Vagina (tissue), 2 donors: ENCODE data around the gene AGBL4. TPM values are rescaled to one million over a fixed set of nuclear protein-coding genes. Genes with fewer than 3 reads are reported as not detected.

Experiments
- DNase-seq, 2 donors: peaks; one replicate each; pipeline ENCODE4 v3.0.0-alpha.2; 2017; ENCODE audit errors: extremely low spot score in 2 of 2
- H3K27ac ChIP-seq: fragments of 200-600 bp; sonication (generic); one replicate; pipeline ENCODE4 v1.5.1; 2019
- H3K27me3 ChIP-seq: fragments of 200-600 bp; sonication (generic); one replicate; pipeline ENCODE4 v1.5.1; 2019
- H3K36me3 ChIP-seq, 2 donors: fragments of 200-600 bp; sonication (generic); one replicate each; pipeline ENCODE4 v1.5.1; 2017 to 2019
- H3K4me1 ChIP-seq: fragments of 200-600 bp; sonication (generic); one replicate; pipeline ENCODE4 v1.5.1; 2019
- H3K4me3 ChIP-seq, 2 donors: fragments of 200-600 bp; sonication (generic); 1 replicate in 1 of 2; 2 replicates in 1 of 2; pipeline ENCODE4 v1.5.1; 2016 to 2019
- H3K9me3 ChIP-seq: fragments of 200-600 bp; sonication (generic); one replicate; pipeline ENCODE4 v1.5.1; 2019
- CTCF ChIP-seq, 3 experiments: fragments of 450-650 bp in 2 of 3; fragments of 200-600 bp in 1 of 3; sonication (generic) in 1 of 3; IDR thresholded peaks; one replicate each; pipeline ENCODE4 v1.5.1; 2017 to 2019; ENCODE audit warnings: antibody characterized with exemption in 3 of 3, mild to moderate bottlenecking in 2 of 3, moderate library complexity in 2 of 3
- POLR2A ChIP-seq, 2 donors: fragments of 450-650 bp; IDR thresholded peaks; one replicate each; pipeline ENCODE4 v1.6.1; 2017; ENCODE audit warnings: antibody characterized with exemption in 2 of 2, mild to moderate bottlenecking in 2 of 2, moderate library complexity in 2 of 2
- POLR2AphosphoS5 ChIP-seq, 2 donors: sonication (generic); formaldehyde crosslinking; IDR thresholded peaks; one replicate each; pipeline ENCODE4 v1.9.0; 2017; ENCODE audit warnings: antibody characterized with exemption in 2 of 2, mild to moderate bottlenecking in 2 of 2, low read depth in 1 of 2; ENCODE audit not compliant: insufficient read depth in 1 of 2
- intact Hi-C: fragments of 100-400 bp; cut with DNase I; formaldehyde crosslinking; loops from one replicate; pipeline ENCODE4 v1.15.1; 2023
- total RNA-seq: library from RNA; depleted of rRNA; stranded (reverse); fragments of >200 nt; gene quantifications from one replicate; pipeline ENCODE4 v1.2.3, GENCODE V29; 2016

Gene AGBL4
- total RNA-seq, 1 donor from 2014 or later, result not detected

DNA sequence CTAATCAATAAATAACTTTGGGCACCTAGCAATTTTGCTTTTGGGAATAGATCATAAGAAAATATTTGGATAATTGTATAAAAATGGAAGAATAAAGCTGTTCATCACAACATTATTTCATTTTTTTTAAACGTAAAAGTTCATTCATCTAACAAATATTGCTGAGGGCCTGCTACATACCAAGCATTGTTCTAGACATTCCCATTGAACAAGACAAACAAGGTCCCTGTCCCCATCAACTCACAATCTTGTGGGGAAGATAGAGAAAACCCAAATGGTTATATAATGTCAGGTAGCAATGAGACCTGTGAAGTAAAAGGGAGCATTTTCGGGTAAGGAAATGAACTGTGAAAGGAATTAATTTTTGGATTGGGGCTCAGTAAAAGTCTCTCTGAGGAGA lies 1193.0 kb downstream of the AGBL4 start:
- Histone ChIP-seq H3K36me3 (no peaks in the 10 kb centered on the region), H3K27ac (no peak overlapping the region), H3K27me3 (no peaks in the 10 kb centered on the region), H3K4me3 (no peak overlapping the region), H3K9me3 (no peaks in the 10 kb centered on the region), H3K4me1 (peaks cover 8% of the 10 kb centered on the region)
- DNase-seq, result no peak
- intact Hi-C loops, result no loop called here
- TF ChIP-seq POLR2AphosphoS5 (IDR thresholded peaks at IDR 0.05; ENCODE audit: insufficient read depth in 1 of 2, low read depth in 1 of 2), result no peak

- intact Hi-C loops, result no loop called here
- no peak for TF ChIP-seq POLR2AphosphoS5 (IDR thresholded peaks at IDR 0.05; ENCODE audit: insufficient read depth in 1 of 2, low read depth in 1 of 2)
- no peak for TF ChIP-seq CTCF (IDR thresholded peaks at IDR 0.05)
- no peak for TF ChIP-seq POLR2A (IDR thresholded peaks at IDR 0.05)
- no peaks in the 10 kb centered on the region for H3K36me3 ChIP-seq
These were observed 1194.3 kb downstream of the AGBL4 start for GRCh38 chr1:48829446-48829845.

GRCh38 chr1:48823168-48823567 lies 1200.6 kb downstream of the AGBL4 start:
- no peaks in the 10 kb centered on the region for H3K9me3 ChIP-seq
- intact Hi-C loops, result no loop called here
- H3K4me3 ChIP-seq, result no peak overlapping the region
- no peaks in the 10 kb centered on the region for H3K4me1 ChIP-seq
- DNase-seq, result no peak
- H3K36me3 ChIP-seq, result no peaks in the 10 kb centered on the region
- H3K27ac ChIP-seq, result no peak overlapping the region
- no peaks in the 10 kb centered on the region for H3K27me3 ChIP-seq
- TF ChIP-seq CTCF (IDR thresholded peaks at IDR 0.05) (no peak), POLR2A (IDR thresholded peaks at IDR 0.05) (no peak), POLR2AphosphoS5 (IDR thresholded peaks at IDR 0.05; ENCODE audit: insufficient read depth in 1 of 2, low read depth in 1 of 2) (no peak)

More at GRCh38 chr1:48829446-48829845, 1194.3 kb downstream of the AGBL4 start:
- Histone ChIP-seq H3K9me3 (no peaks in the 10 kb centered on the region), H3K27ac (no peak overlapping the region), H3K4me1 (peaks cover 8% of the 10 kb centered on the region), H3K4me3 (no peak overlapping the region), H3K27me3 (no peaks in the 10 kb centered on the region)
- no peak for DNase-seq

- Histone ChIP-seq H3K27ac (no peak overlapping the region), H3K36me3 (no peaks in the 10 kb centered on the region), H3K4me1 (no peaks in the 10 kb centered on the region), H3K4me3 (no peak overlapping the region), H3K9me3 (no peaks in the 10 kb centered on the region), H3K27me3 (no peaks in the 10 kb centered on the region)
- no peak for DNase-seq
- TF ChIP-seq POLR2AphosphoS5 (IDR thresholded peaks at IDR 0.05; ENCODE audit: insufficient read depth in 1 of 2, low read depth in 1 of 2), result no peak
- no peak for TF ChIP-seq CTCF (IDR thresholded peaks at IDR 0.05)
- no peak for TF ChIP-seq POLR2A (IDR thresholded peaks at IDR 0.05)
- intact Hi-C loops, result no loop called here
These were observed 1203.3 kb downstream of the AGBL4 start for GRCh38 chr1:48820491-48820890.

DNA sequence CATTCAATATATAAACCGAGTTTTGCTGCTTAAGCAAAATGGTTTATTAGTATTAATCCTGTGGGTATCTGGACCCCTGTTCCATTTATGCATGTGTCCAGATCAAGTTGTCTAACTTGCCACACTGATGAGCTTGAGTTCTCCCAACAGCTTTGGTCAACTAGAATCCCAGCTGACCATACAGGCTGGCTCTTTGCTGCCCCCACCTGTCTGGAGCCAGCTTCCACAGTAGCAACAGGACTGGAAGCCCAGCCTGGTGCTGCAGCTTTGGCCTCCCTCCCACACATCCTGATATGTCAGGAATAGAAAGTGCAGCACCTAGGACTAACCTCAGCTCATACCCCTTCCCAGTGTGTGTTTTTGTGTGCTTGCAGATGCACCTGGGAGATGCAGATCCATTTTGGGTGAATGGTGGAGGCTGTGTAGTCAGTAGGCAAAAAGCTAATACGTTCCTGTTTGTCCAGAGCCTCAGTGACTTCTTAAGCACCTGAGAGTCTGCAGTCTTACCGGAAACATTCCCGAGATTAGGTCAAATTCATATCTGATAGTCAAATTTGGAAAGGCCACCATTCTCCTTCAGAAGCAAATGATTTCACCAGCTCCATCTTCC lies 1206.1 kb downstream of the AGBL4 start:
- no peak for TF ChIP-seq POLR2AphosphoS5 (IDR thresholded peaks at IDR 0.05; ENCODE audit: insufficient read depth in 1 of 2, low read depth in 1 of 2)
- no peak for TF ChIP-seq POLR2A (IDR thresholded peaks at IDR 0.05)
- peak in 2 of 3 experiments; percentile 29 to 69 for TF ChIP-seq CTCF (IDR thresholded peaks at IDR 0.05)
- Histone ChIP-seq H3K27me3 (no peaks in the 10 kb centered on the region), H3K4me3 (no peak overlapping the region), H3K4me1 (no peaks in the 10 kb centered on the region), H3K36me3 (no peaks in the 10 kb centered on the region), H3K27ac (no peak overlapping the region), H3K9me3 (no peaks in the 10 kb centered on the region)
- intact Hi-C loops, result no loop called here
- no peak for DNase-seq
